ENCODE measurements around the gene DRC3.

DRC3 gene

DNA sequence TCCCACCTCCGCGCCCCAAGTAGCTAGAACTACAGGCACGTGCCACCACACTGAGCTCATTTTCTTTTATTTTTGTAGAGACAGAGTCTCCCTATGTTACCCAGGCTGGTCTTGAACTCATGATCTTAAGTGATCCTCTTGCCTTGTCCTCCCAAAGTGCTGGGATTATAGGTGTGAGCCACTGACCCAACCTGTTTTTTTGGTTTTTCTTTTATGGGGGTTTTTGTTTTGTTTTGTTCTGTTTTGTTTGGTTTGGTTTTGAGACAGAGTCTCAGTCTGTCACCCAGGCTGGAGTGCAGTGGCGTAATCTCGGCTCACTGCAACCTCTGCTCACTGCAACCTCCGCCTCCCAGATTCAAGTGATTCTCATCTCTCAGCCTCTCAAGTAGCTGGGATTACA, 82.9 kb downstream of the DRC3 start:
- DNase-seq (ENCODE audit: low read depth), result no peak

GRCh38 chr17:18056214-18056613, 83.6 kb downstream of the DRC3 start:
- no peak for DNase-seq (ENCODE audit: low read depth)

DNA sequence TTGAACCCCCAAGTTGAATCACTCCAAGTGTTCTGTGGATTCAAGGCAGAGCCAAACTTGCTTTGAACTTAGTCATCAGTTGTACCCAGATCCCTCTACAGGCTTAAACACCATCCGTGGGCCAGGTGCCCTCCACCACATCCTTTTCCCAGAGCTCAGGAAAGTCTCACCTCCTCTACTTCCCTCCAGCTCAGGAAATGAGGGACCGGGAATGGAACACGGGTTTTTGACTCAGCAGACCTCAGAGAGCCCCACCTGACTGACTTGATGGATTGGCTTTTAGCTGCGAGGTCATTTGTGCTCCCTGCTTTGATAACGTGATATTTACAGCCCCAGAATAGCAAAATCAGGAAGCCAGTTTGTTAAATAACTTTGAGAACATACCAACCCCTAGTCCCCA, 86.6 kb downstream of the DRC3 start:
- DNase-seq (ENCODE audit: low read depth), result no peak

DNA sequence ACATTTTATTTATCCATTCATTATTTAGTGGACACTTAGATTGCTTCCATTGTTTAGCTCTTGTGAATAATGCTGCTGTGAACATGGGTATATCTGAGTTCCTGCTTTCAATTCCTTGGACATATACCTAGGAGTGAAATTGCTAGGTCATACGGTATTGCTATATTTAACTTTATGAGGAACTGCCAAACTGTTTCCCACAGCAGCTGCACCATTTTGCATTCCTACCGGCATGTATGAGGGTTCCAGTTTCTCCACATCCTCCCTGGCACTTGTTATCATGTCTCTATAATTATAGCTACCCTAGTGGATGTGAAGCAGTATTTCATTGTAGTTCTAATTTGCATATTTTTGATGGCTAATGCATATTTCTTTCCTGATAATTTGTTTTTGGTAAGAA, 91.4 kb downstream of the DRC3 start:
- DNase-seq (ENCODE audit: low read depth), result no peak

DNA sequence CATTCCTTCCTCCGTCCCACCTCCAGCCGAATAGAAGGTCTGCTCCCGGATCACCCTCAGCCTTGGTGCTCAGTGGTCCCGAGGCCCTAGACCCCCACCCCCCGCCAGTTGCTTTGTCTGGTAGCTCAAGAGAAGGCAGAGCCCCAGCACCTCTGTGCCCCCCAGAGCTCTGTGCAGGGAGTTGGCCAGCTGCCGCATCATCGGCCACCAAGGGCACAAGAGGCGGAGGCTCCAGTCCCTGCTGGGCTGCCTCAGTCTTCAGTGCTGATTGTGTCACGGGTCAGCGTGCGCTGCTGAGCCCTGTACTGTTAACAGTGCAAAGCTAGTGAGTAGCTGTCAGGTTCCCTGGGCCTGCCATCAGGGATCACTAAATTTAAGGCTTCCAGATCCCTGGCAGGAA, 92.9 kb downstream of the DRC3 start:
- no peak for DNase-seq (ENCODE audit: low read depth)

Data from activated T-helper 1 cell treated with Interleukin-2 at 50 U/mL for 16 hours (primary cell).